Stomach (tissue), 9 donors: Measurements from ENCODE around the gene FAM89A. TPM values are rescaled to one million over a fixed set of nuclear protein-coding genes. Genes with fewer than 3 reads are reported as not detected.

Experiments used
- DNase-seq, 2 donors: peaks; one replicate each; pipeline versions ENCODE4 v3.0.0 to v3.0.0-alpha.2; 2013 to 2019
- H3K27ac ChIP-seq, 5 donors: fragments of 200-600 bp in 4 of 5; sonication (generic) in 4 of 5; one replicate each; pipeline ENCODE4 v1.5.1; 2013 to 2019; ENCODE audit warnings: mild to moderate bottlenecking in 1 of 5, moderate library complexity in 1 of 5
- H3K27me3 ChIP-seq, 3 donors: fragments of 200-600 bp; sonication (generic); one replicate each; pipeline ENCODE4 v1.5.1; 2017 to 2019; ENCODE audit warnings: mixed run types in 1 of 3
- H3K36me3 ChIP-seq, 4 donors: fragments of 200-600 bp; sonication (generic); 1 replicate in 3 of 4; 2 replicates in 1 of 4; pipeline ENCODE4 v1.5.1; 2016 to 2019
- H3K4me1 ChIP-seq, 4 donors: fragments of 200-600 bp; sonication (generic); one replicate each; pipeline ENCODE4 v1.5.1; 2016 to 2019
- H3K4me3 ChIP-seq, 4 donors: fragments of 200-600 bp; sonication (generic) in 3 of 4; one replicate each; pipeline ENCODE4 v1.5.1; 2016 to 2019; ENCODE audit warnings: mild to moderate bottlenecking in 1 of 4
- H3K9me3 ChIP-seq, 4 donors: fragments of 200-600 bp; sonication (generic); one replicate each; pipeline ENCODE4 v1.5.1; 2016 to 2019
- CTCF ChIP-seq, 7 experiments: fragments of 450-650 bp in 4 of 7; fragments of 200-600 bp in 3 of 7; sonication (generic) in 3 of 7; IDR thresholded peaks; one replicate each; pipeline ENCODE4 v1.5.1; 2016 to 2019; ENCODE audit warnings: antibody characterized with exemption in 7 of 7, control low read depth in 2 of 7, mild to moderate bottlenecking in 1 of 7
- EP300 ChIP-seq: sonication (generic); formaldehyde crosslinking; IDR thresholded peaks from one replicate; pipeline ENCODE4 v1.6.1; 2017; ENCODE audit warnings: antibody characterized with exemption
- POLR2A ChIP-seq, 4 donors: fragments of 450-650 bp; IDR thresholded peaks; one replicate each; pipeline ENCODE4 v1.6.1; 2016; ENCODE audit warnings: antibody characterized with exemption in 4 of 4, control low read depth in 2 of 4, mild to moderate bottlenecking in 1 of 4, moderate library complexity in 1 of 4
- POLR2AphosphoS5 ChIP-seq, 3 donors: sonication (generic); formaldehyde crosslinking; IDR thresholded peaks; one replicate each; pipeline ENCODE4 v1.6.1; 2016; ENCODE audit warnings: antibody characterized with exemption in 3 of 3
- WGBS, 5 donors: extraction: QIAGEN DNeasy Blood & Tissue Kit in 3 of 5; methylation state at CpG; one replicate each; pipeline versions ENCODE4 v1.1.5 to v1.1.7; 2013 to 2018; 5-methylcytosine and 5-hydroxymethylcytosine counted together
- intact Hi-C: fragments of 100-400 bp; cut with DNase I; formaldehyde crosslinking; loops from one replicate; pipeline ENCODE4 v1.15.1; 2023; ENCODE audit warnings: low total_unique reads
- polyA plus RNA-seq, 3 donors: library from polyadenylated mRNA; stranded (reverse); fragments of 200-250 nt; gene quantifications; one replicate each; pipeline ENCODE4 v1.2.3, GENCODE V29; 2013
- total RNA-seq, 5 donors: library from RNA; depleted of rRNA; stranded (reverse); fragments of >200 nt; gene quantifications; one replicate each; pipeline versions ENCODE4 v1.1.0 to v1.2.3, GENCODE V29; 2014 to 2016
- donor health status: healthy with polysubstance abuse.
- donor health status: Bipolar disorder and iron deficiency.
- donor health status: healthy.

The FAM89A gene
- total and polyA plus RNA-seq, 8 donors: 0.89 to 31.9 (median 20.0) TPM

GRCh38 chr1:231041719-231042261, 1.7 kb upstream of the FAM89A start:
- intact Hi-C loops: no loop called here
- no peak overlapping the region for H3K4me3 ChIP-seq
- H3K27me3 ChIP-seq: peaks cover 0 to 32% (median 0%) of the 10 kb centered on the region in 3 donors
- peaks cover 5 to 39% (median 22%) of the 10 kb centered on the region in 4 donors for H3K4me1 ChIP-seq
- H3K9me3 ChIP-seq: peaks cover 0 to 11% (median 7%) of the 10 kb centered on the region in 4 donors
- 76 to 85% (median 80%) methylated on average over 9 of the region's 9 CpGs for WGBS, 5 donors
- TF ChIP-seq CTCF (IDR thresholded peaks at IDR 0.05) (no peak), POLR2AphosphoS5 (IDR thresholded peaks at IDR 0.05) (no peak), EP300 (no peak), POLR2A (IDR thresholded peaks at IDR 0.05) (no peak)
- peak overlapping the region in 1 of 5 donors; percentile 75 for H3K27ac ChIP-seq
- DNase-seq: no peak
- H3K36me3 ChIP-seq: no peaks in the 10 kb centered on the region

GRCh38 chr1:231040800-231041718, 1.0 kb upstream of the FAM89A start:
- Histone ChIP-seq H3K36me3 (no peaks in the 10 kb centered on the region), H3K4me1 (peaks cover 5 to 39% (median 24%) of the 10 kb centered on the region in 4 donors), H3K27ac (peak overlapping the region; percentile 2 to 83 (median 75)), H3K27me3 (peaks cover 0 to 32% (median 0%) of the 10 kb centered on the region in 3 donors), H3K9me3 (peaks cover 0 to 11% (median 7%) of the 10 kb centered on the region in 4 donors), H3K4me3 (peak overlapping the region; percentile 80 to 92 (median 86))
- 5 to 14% (median 6%) methylated on average over 19 to 37 of the region's 37 CpGs for WGBS, 5 donors
- intact Hi-C loops: no loop called here
- TF ChIP-seq POLR2AphosphoS5 (IDR thresholded peaks at IDR 0.05) (peak in 1 of 3 donors; percentile 2), POLR2A (IDR thresholded peaks at IDR 0.05) (no peak)
- DNase-seq: peak in 1 of 2 donors; percentile 70

GRCh38 chr1:231039161-231040018, 664 bp downstream of the FAM89A start:
- H3K9me3 ChIP-seq: peaks cover 0 to 4% (median 1%) of the 10 kb centered on the region in 4 donors
- H3K27ac ChIP-seq: peak overlapping the region; percentile 65 to 83 (median 78)
- TF ChIP-seq POLR2AphosphoS5 (IDR thresholded peaks at IDR 0.05): no peak
- no peak for TF ChIP-seq POLR2A (IDR thresholded peaks at IDR 0.05)
- TF ChIP-seq CTCF (IDR thresholded peaks at IDR 0.05): no peak
- no peak for TF ChIP-seq EP300
- intact Hi-C loops: no loop called here
- peaks cover 0 to 32% (median 0%) of the 10 kb centered on the region in 3 donors for H3K27me3 ChIP-seq
- 0 to 1% (median 1%) methylated on average over 24 to 91 of the region's 91 CpGs for WGBS, 5 donors
- DNase-seq: peak in 1 of 2 donors; percentile 79
- H3K36me3 ChIP-seq: no peaks in the 10 kb centered on the region
- H3K4me1 ChIP-seq: peaks cover 5 to 44% (median 24%) of the 10 kb centered on the region in 4 donors
- peak overlapping the region; percentile 80 to 92 (median 86) for H3K4me3 ChIP-seq

- Histone ChIP-seq H3K9me3 (no peaks in the 10 kb centered on the region), H3K27me3 (peaks cover 0 to 32% (median 0%) of the 10 kb centered on the region in 3 donors), H3K36me3 (no peaks in the 10 kb centered on the region), H3K27ac (peak overlapping the region in 1 of 5 donors; percentile 14), H3K4me3 (peak overlapping the region in 1 of 4 donors; percentile 92), H3K4me1 (peaks cover 5 to 44% (median 27%) of the 10 kb centered on the region in 4 donors)
- TF ChIP-seq EP300 (no peak), POLR2AphosphoS5 (IDR thresholded peaks at IDR 0.05) (no peak), POLR2A (IDR thresholded peaks at IDR 0.05) (no peak), CTCF (IDR thresholded peaks at IDR 0.05) (no peak)
- WGBS, 5 donors: 50 to 74% (median 60%) methylated on average over 13 of the region's 13 CpGs
- no peak for DNase-seq
- intact Hi-C loops: no loop called here
Observed at GRCh38 chr1:231037585-231038517, 2.2 kb downstream of the FAM89A start.
